ENCODE measurements around the gene FSTL4.
"Not testable (repeated sequence)": the region's sequence is repeated elsewhere in the genome, so short reads cannot be mapped to it uniquely, and the experiment has no call there.

Gene FSTL4

GRCh38 chr5:133398646-133399101 is 213.7 kb downstream of the FSTL4 start:
- DNase-seq, result no peak

DNA sequence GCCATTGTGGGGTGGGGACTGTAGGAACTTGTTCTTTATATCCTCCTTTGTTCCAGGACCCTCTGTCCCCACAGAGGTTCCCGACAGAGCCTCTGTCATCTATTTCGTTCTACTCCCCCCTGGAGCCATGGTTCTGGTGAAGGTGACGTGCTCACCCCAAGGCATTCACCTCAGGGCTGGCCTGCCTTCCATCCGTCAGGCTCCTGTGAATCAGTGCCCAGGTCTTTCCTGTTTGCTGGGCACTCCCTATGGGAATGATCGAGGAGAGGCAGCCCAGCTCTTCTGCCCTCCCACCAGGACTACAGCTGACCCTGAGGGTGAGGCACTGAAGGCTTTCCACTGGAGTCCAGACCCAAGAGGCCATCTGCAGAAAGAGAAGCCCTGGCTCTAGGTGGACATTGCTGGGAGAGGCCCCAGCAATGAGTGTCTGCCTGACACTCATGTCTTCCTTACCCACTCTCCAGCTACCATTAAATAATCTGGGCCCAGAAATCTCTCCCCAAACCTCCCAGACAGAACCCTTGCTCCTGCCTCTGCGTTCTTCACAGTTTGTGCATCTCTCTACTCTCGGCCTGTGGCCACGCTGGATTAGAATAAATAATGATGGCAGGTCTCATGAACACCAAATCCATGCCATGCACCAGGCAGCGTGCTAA is 214.2 kb downstream of the FSTL4 start:
- DNase-seq, result no peak

- no peak for DNase-seq
Observed at GRCh38 chr5:133397348-133397747, 215.0 kb downstream of the FSTL4 start.

- DNase-seq, result peak; percentile 39
Observed at GRCh38 chr5:133396814-133397213, 215.5 kb downstream of the FSTL4 start.

DNA sequence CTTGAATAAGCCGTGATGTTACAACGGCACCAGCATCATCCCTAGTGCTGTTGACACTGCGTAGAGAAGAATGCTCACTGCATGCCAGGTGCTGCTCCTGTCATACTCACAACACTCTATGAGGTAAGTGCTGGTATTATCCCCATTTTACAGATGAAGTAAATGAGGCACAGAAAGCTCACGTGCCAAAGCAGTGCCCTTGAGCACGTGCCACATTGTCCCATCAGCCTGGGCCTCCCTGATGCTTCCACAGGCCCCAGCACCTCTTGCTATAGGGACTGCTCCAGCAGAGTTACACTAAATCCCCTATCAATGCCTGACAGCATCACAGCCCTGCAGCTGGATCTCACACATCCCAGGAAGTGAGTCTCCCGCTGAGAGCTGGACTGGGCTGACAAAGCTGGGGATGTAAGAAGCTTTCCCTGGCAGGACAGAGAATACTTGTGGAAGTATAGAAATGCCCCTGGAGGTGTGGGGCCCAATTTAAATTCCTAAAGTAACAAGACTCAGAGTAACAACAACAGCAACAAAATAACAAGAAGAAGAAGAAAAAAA is 216.1 kb downstream of the FSTL4 start:
- DNase-seq, result peak; percentile 66

DNA sequence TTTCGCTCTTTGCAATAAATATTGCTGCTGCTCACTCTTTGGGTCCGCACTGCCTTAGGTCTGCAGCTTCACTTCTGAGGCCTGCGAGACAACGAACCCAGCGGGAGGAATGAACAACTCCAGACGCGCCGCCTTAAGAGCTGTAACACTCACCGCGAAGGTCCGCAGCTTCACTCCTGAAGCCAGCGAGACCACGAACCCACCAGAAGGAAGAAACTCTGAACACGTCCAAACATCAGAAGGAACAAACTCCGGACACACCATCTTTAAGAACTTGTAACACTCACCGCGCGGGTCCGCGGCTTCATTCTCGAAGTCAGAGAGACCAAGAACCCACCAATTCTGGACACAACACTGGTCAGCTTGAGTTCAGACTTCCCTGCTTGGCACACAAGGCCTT is 217.1 kb downstream of the FSTL4 start:
- DNase-seq, result not testable (repeated sequence)

GRCh38 chr5:133394477-133394817 is 217.9 kb downstream of the FSTL4 start:
- not testable (repeated sequence) for DNase-seq

- no peak for DNase-seq
Observed at GRCh38 chr5:133393776-133394476, 218.4 kb downstream of the FSTL4 start.

GRCh38 chr5:133392448-133392847 is 219.9 kb downstream of the FSTL4 start:
- DNase-seq, result no peak

DNA sequence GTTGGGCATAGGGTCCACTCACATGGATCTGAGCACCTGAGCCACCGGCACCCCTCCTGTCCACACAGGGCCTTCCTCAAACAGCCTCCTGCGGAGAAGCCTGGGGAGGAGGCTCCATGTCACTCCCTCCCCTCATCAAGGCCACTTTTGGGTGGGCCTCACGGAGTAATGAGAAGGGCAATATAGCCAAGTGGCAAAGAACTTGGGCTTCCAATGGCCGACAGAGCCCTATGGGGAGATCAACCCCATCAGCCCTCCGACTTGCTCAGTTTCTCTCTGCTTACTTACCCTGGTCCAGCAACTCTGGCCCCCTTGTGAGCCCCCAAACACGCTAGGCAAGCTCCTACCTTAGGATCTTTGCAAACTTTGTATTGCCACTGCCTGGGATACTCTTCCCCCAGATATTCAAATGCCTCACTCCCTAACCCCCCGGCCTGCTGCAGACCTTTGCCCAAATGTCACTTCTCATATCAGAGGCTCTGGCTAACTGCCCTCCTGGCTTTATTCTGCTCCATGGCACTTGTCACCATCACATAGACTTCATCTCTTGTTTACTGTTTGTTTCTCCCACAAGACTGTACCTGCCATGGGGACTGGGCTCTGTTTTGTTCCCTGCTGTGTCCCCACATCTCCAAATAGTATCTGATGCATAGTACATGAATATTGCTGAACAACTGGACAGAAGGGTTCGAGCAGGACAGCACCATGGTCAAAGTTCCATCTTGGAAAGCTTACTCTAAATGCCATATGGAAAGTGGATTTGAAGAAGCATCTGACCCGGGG is 220.8 kb downstream of the FSTL4 start:
- DNase-seq, result no peak

GRCh38 chr5:133390416-133391353 is 221.7 kb downstream of the FSTL4 start:
- no peak for DNase-seq

DNA sequence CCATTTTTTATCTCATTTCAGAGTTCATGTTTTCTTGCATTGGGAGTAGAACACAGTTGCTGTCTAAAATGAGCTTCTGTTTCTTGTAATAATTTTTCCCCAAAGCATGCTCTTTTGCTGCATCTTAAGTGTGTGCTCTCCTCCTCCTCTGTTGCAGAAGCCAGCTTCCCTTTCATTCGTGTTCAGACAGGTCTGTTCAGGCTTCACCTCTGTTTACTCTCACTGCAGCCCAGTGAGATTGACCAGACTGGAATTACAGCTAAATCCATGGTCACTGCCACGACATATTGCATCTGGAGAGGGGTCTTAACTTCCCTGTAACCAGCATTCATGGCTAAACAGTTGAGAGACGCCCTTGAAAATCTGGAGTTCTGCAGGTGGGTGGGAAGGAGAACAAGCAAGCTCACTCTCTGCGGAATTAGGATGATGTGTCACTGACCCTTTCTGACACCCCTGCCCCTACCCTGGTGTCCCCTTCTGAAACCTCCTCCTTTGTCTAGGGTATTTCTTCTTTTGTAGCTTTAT is 223.2 kb downstream of the FSTL4 start:
- DNase-seq, result no peak

GRCh38 chr5:133387621-133388020 is 224.7 kb downstream of the FSTL4 start:
- DNase-seq, result no peak

DNA sequence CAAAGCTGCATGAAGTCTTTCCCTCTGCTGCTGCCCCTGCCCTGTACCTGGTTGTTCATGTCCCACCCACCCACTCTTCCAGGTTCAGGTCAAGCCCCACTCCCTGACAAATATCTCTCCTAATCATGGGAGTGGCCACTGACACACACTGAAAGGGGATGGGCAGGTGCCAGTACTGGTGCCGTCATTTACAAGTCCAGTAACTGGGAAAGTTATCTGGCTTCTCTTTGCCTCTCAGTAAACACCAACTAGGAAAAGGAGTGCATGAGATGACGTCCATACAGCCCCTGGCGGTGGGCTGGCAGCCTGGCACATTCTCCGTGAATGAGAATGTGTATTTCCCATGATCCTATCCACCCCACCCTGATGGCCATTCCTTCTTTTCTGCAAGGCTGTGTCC is 225.2 kb downstream of the FSTL4 start:
- DNase-seq, result no peak

- no peak for DNase-seq
Observed at GRCh38 chr5:133386662-133387061, 225.7 kb downstream of the FSTL4 start.

- no peak for DNase-seq
Observed at GRCh38 chr5:133385346-133385745, 227.0 kb downstream of the FSTL4 start.

DNA sequence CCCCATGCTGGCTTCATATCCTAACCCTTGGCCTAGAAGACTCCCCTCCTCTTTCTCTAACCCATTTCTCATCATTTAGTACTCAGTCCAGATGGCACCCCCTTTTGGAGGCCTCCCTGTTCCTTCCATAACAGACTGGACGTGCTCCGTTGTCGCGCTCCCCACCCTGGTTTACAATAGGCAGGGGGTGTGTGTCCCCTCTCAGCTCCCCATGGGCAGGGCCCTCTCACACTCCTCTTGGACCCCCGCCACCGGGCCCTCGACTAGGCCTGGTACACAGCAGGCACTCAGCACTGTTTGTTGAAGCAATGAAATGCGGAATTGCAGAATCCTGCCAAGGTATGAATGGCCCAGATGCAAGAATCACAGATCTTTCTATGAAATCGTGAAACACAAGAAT is 227.4 kb downstream of the FSTL4 start:
- DNase-seq, result no peak

GRCh38 chr5:133384120-133384855 is 228.1 kb downstream of the FSTL4 start:
- DNase-seq, result no peak

GRCh38 chr5:133383580-133383939 is 228.8 kb downstream of the FSTL4 start:
- DNase-seq, result no peak

DNA sequence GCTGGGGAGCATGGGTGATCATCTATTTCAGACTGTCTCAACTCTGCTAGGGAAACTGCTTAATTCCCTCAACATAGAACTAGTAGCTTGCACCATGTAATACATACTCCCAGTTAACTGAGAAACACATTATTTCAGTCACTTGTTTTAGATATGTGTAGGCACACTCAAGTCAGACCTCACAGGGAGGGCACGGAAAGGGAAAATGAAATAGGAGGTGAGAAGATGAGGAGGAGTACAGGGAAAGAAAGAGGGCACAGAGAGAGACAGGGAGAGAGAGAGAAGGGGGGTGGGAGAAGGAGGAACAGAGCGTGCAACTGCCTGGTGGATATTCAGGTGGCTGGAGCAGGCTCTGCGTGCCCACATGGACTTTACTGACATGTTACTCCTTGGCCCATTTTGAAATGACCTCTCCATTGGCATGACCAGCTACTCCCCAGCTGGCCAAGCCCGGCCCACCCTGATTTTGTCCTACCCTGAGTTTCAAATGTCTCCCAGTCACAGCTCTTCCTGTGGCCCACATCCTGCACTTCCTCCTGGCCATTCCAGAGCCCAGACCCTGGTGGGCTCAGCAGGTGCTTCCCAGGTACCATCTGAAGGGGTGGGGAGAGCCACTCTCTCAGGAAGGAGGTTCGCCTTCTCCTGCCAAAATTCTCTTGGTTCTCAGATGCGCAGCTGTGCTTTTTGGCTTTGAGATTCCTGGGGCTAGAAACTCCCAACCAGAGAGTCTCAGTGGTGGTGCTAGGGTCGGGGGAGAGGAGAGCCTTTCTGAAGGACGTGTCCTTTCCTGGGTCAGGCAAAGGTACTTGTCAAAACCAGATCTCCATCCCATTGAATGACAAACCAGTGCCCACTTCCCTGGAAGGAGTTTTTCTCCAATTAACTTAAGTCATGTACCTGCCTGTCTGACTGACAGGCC is 229.4 kb downstream of the FSTL4 start:
- DNase-seq, result no peak
